Fibroblast of skin of left biceps (primary cell): ENCODE measurements around the gene DCAF17.

Source experiments
- DNase-seq, 2 experiments: peaks; one replicate each; pipeline ENCODE4 v3.0.0-alpha.2; 2013; ENCODE audit warnings: low read depth in 2 of 2

The DCAF17 gene

GRCh38 chr2:171434013-171434989, at the start of gene DCAF17:
TSS of gene DCAF17 (plus strand) at chr2:171434226. CDS start at chr2:171434578, 352 bp downstream.
- DNase-seq: peak; percentile 83 to 86

GRCh38 chr2:171386627-171387026, 47.4 kb upstream of the DCAF17 start:
- no peak for DNase-seq

GRCh38 chr2:171387052-171387451, 47.0 kb upstream of the DCAF17 start:
- DNase-seq: no peak

DNA sequence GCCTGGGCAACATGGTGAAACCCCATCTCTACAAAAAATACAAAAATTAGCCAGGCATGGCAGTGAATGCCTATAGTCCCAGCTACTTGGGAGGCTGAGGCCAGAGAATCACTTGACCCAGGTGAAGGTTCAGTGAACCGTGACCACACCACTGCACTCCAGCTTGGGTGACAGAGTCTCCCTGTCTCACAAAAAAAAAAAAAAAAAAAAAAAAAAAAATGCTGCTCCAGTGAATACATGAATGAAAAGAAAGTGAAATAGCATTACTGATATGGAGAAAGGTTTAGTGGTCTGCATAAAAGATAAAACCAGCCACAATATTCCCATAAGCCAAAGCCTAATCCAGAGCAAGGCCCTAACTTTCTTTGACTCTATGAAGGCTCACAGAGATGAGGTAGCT, 44.7 kb upstream of the DCAF17 start:
- no peak for DNase-seq

GRCh38 chr2:171389780-171390179, 44.2 kb upstream of the DCAF17 start:
- DNase-seq: no peak

- DNase-seq: peak in 1 of 2 experiments; percentile 24
These were observed 43.0 kb upstream of the DCAF17 start for GRCh38 chr2:171390941-171391516.

GRCh38 chr2:171391532-171391931, 42.5 kb upstream of the DCAF17 start:
- DNase-seq: no peak

DNA sequence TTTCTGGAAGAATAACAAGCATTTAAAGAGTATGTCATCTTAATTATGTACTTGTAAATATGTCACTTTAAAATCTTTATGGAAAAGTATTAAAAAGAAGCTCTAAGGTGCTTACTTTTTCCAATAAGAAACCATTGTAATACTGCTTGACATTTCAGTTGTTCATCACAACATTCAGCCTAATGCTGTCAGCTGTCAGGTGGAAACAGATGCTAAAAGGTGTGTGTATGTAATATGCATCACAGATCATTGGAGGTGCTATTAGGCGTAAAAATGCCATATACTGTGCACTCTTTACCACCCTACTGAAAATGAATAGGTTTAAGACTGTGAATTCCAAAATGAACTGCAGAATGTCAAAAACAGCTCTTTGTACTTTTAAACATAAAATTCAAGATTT, 40.5 kb upstream of the DCAF17 start:
- no peak for DNase-seq

- DNase-seq: no peak
These were observed 39.8 kb upstream of the DCAF17 start for GRCh38 chr2:171394164-171394740.

- no peak for DNase-seq
These were observed 34.7 kb upstream of the DCAF17 start for GRCh38 chr2:171399292-171399691.

DNA sequence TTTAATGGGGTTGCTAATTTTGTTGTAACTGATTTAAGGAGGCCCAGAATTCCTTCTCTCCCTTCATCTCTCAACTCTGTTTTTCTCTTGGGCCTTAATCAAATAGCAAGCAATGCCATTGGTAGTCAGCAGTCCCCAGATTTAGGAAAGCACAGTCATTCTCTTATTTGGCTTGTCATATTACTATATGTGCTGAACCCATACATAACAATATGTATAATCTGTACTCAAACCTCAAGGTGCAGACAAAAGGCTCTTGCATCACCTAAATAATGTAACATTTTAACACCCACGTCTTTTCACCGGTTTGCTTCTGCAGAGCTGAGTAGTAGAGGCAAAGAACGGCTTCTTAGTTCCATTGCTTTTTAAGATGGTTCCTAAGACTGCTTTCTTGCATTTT, 33.6 kb upstream of the DCAF17 start:
- DNase-seq: no peak

DNA sequence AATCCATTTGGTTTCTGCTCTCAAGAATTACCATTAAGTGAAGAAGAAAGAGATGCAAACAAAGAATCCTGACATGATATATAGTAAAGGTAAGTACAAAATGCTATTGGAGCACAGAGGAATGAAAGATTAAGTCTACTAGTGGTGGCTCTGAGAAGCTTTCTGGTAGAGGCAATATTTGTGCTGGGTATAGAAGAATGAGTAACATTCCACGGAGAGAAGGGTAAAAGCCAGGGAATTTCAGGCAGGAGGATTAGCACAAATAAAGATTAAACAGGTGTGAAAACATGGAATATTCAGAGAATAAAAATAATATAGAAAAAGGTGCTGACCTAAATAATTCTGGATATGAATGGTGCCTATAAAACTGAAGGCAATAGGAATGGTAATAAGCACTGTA, 32.1 kb upstream of the DCAF17 start:
- DNase-seq: no peak

- peak in 1 of 2 experiments; percentile 3 for DNase-seq
These were observed 31.0 kb upstream of the DCAF17 start for GRCh38 chr2:171402906-171403580.

DNA sequence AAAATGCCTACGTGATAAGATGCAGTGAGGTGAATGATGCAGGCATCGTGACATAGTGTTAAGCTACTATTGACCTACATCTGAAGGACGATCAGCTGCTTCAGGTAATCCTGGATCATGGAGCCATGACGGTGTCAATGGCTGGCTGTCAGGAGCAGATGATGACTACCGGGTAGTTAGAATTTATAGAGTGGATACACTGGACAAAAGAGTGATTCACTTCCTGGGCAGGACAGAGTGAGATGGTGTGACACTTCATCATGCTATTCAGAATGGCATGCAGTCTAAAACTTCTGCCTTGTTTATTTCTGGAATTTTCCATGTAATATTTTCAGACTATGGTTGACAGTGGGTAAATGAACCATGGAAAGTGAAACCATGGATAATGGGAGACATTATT, 29.8 kb upstream of the DCAF17 start:
- DNase-seq: peak in 1 of 2 experiments; percentile 4

DNA sequence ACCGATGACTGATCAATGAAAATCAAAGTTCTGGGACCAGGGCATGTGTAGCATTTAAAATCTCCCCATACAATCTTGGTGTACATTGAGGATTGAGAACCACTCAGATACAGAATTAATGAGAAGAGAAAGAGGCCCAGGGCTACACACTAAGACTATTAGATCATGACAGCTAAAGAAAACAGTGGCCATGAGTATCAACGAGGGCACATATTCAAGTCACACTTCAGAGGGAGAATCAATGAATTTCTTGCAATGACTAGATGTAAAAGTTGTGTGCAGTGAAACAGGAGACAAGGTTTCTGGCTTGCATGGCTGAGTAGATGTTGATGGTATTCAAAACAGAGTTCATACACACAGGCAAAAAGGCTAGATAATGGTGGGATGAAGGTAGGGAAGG, 29.3 kb upstream of the DCAF17 start:
- no peak for DNase-seq

GRCh38 chr2:171405546-171405945, 28.5 kb upstream of the DCAF17 start:
- DNase-seq: no peak

- no peak for DNase-seq
These were observed 28.0 kb upstream of the DCAF17 start for GRCh38 chr2:171406044-171406443.

- no peak for DNase-seq
These were observed 26.9 kb upstream of the DCAF17 start for GRCh38 chr2:171407030-171407675.

- DNase-seq: no peak
These were observed 26.4 kb upstream of the DCAF17 start for GRCh38 chr2:171407676-171408044.

DNA sequence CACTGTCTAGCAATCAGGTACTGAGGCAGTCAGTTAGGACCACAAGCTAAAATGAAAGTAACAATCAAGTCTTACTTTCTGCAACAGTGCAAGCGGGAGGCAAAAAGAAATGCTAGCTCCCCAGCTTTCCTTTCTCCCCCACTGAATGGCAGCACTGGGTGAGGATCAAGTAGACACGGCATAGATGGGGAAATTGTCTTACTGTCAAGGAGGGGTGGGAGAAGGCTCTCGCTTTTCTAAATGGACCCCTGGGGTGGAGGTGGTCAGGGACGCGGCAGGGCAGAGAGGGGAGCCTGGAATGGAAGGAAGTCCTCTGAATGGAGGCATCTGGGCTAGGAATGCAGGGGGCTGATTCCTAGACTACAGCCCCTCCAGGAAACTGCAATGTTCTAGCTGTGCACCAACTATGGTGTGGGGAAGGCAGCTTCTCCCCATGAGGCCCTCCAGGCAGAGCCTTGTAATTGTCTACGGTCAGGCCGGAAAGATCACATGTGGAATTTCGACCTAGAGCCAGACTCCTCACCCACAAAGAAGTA, 24.5 kb upstream of the DCAF17 start:
- DNase-seq: no peak

DNA sequence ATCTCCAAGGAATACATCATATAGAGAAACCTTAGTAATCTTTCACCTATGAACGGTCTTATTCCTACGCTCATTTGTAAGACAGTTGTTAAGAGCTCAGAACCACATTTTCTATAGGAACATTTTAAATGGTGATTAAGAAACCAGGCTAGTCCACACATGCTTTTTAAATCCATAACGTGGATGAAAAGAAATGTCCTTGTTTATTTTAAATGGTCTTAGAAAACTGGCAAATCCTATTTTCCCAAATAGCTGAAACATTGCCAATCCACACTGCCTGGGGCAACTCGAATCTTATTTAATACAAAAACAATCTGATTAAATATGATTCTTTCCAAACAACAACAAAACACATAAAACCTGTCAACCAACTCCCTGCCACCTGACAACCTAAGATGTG, 23.9 kb upstream of the DCAF17 start:
- no peak for DNase-seq
